Retinal pigment epithelial cell (primary cell): Measurements from ENCODE around the gene CUX1.

Experiments used
- DNase-seq: peaks from one replicate; pipeline ENCODE4 v3.0.0-alpha.2; 2010; ENCODE audit warnings: low read depth
- H3K4me3 ChIP-seq: 2 replicates; pipeline ENCODE4 v1.5.1; 2011; ENCODE audit warnings: mild to moderate bottlenecking, low read length, control low read depth, moderate library complexity
- CTCF ChIP-seq: conservative IDR thresholded peaks from 2 replicates; pipeline ENCODE4 v1.5.1; 2011; ENCODE audit warnings: low read depth, low read length, control low read depth, inconsistent platforms

CUX1 gene

GRCh38 chr7:101804088-101804963, 13.1 kb upstream of the CUX1 start:
- H3K4me3 ChIP-seq = no peak overlapping the region
- DNase-seq = no peak
- TF ChIP-seq CTCF = no peak

DNA sequence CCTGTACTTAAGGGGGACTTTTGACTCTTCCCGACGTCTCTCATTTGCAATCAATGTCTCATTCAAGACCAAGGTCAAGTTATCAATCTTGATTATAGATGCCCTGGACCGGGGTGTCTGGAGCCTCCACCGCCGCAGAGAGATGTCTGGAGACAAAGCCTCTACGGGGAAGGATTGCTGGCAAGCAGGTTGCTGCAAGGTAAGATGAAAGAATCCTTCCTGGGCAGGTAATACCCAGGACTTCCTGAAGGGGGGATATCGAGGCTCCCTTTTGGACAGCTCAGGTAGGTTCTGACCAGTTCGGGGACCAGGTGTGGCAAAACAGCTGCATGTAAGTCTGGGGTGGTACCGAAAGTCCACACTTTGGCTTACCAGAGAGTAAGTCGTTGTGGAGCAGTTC, 12.5 kb upstream of the CUX1 start:
- DNase-seq = no peak
- H3K4me3 ChIP-seq = no peak overlapping the region
- TF ChIP-seq CTCF = peak; percentile 51

DNA sequence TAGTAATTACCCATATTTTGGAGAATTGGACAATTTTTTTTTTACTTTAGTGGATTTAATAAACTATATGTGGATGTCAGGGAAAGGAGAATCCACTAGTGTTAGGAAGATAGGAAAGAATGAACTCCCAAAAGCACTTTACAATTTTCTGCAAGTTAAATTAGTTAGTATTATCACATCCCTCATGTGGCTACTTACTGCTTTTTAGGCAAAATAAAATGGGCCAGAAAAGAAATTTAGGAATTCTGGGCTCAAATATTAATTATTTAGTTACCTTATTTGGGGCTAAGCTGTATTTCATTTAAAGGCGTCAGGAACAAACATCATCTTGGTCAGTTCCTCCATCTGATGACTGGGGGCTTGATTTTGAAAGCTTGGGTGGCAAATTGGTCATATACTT, 4.8 kb upstream of the CUX1 start:
- DNase-seq = no peak
- TF ChIP-seq CTCF = no peak
- no peak overlapping the region for H3K4me3 ChIP-seq

GRCh38 chr7:101813402-101814019, 3.9 kb upstream of the CUX1 start:
- no peak for DNase-seq
- peak overlapping the region; percentile 32 for H3K4me3 ChIP-seq
- no peak for TF ChIP-seq CTCF

DNA sequence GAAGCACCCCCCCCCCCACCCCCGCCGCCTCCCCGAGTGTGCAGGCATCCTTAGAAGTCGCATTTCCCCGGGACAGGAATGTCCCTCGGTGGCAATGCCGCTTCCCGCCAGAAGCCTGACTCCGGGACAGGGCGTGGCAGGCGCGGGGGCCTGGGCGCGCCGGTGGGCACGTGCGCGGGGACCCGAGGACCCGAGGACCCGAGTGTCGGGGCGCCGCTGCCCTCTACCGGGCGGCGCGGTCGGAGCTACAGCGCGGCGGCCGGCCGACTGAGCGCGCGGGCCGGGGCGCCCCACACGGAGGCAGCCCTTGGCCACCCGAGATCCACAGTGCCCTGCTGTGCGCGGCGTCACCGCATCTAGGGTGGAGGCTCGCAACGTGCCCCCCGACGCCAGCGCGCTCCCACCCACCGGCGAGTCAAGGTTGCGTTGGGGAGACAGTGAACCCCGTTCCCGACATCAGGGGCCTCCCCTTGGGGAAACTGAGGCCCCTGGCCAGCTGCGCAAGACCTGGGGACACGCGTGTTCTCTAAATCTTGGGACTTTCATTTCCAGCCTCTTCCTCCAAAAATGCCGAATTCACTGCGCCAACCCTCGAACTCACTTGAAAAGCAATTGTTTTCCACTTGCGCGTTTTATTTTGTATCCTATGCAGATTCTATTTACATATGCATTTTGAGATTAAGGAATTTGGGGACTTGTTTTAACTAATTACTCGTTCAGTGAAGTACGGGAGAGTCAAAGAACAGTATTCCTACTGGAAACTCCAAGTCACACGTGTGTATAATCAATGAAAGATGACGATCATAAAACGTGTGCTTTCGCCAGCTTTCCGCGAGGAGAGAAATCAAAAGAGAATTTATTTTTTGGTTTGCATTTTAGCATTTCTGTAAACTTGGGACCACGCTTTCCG, 3.1 kb upstream of the CUX1 start:
- peak; percentile 29 for TF ChIP-seq CTCF
- H3K4me3 ChIP-seq = peak overlapping the region; percentile 62
- DNase-seq = no peak

DNA sequence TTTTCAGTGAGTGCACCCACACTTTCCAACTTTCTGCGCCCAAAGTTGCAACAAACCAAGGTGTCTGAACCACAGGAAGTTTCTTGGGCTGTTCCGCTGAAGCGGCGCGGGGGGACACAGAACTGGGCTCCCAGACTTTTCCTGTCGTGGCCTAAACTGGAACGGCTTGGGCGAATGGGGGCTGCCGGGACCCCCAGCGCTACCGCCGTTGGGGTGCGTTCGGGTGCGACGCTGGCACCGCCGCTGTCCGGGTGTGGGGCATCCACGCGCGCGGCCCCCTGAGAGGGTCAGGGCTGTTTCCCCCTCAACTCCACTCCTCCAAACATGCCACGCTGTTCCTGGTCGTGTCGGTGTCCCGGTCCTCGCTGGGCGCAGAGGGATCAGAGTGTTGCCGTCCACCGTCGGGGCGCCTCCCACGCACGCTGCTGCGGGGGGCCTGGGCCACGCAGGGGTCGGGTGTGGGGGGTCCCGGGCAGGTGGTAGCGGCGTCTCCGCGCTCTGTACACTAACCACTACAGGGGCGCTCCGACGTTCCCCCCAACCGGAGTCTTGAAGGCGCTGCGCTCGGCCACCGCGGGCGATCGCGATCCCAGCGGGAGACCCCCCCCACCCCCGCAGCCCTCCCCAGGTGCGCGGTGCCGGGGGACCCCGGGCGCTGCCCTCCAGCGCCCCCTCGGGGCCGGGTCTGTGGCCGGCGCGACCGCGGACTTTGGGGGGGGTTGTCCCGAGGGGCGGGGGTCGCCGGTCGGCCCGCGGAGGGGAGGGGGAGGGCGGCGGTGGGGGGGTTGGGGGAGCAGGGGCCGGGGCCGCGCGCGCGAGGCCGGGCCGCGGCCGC, 2.2 kb upstream of the CUX1 start:
- no peak for DNase-seq
- peak; percentile 46 for TF ChIP-seq CTCF
- H3K4me3 ChIP-seq = peak overlapping the region; percentile 62
